ENCODE results near the gene SH3TC1.
A peak's percentile ranks its signal among the peaks of the same experiment; 100 is the strongest.

SH3TC1 gene

GRCh38 chr4:8163436-8164193 is 35.5 kb upstream of the SH3TC1 start:
- no peak for DNase-seq

- DNase-seq, result no peak
These were observed 34.9 kb upstream of the SH3TC1 start for GRCh38 chr4:8164194-8164565.

GRCh38 chr4:8164687-8165086 is 34.4 kb upstream of the SH3TC1 start:
- DNase-seq, result no peak

- no peak for DNase-seq
These were observed 33.7 kb upstream of the SH3TC1 start for GRCh38 chr4:8165374-8165896.

GRCh38 chr4:8167291-8167690 is 31.8 kb upstream of the SH3TC1 start:
- no peak for DNase-seq

- no peak for DNase-seq
These were observed 31.3 kb upstream of the SH3TC1 start for GRCh38 chr4:8167815-8168214.

GRCh38 chr4:8168232-8168631 is 30.9 kb upstream of the SH3TC1 start:
- DNase-seq, result no peak

GRCh38 chr4:8168832-8169598 is 30.1 kb upstream of the SH3TC1 start:
- DNase-seq, result no peak

- no peak for DNase-seq
These were observed 29.3 kb upstream of the SH3TC1 start for GRCh38 chr4:8169763-8170162.

- DNase-seq, result no peak
These were observed 28.7 kb upstream of the SH3TC1 start for GRCh38 chr4:8170341-8170740.

- no peak for DNase-seq
These were observed 27.8 kb upstream of the SH3TC1 start for GRCh38 chr4:8171266-8171665.

GRCh38 chr4:8171984-8172924 is 26.8 kb upstream of the SH3TC1 start:
- no peak for DNase-seq

GRCh38 chr4:8173492-8174242 is 25.4 kb upstream of the SH3TC1 start:
- no peak for DNase-seq

- DNase-seq, result no peak
These were observed 24.1 kb upstream of the SH3TC1 start for GRCh38 chr4:8174970-8175369.

GRCh38 chr4:8175686-8176085 is 23.4 kb upstream of the SH3TC1 start:
- no peak for DNase-seq

- peak; percentile 54 for DNase-seq
These were observed 22.3 kb upstream of the SH3TC1 start for GRCh38 chr4:8176547-8177399.

GRCh38 chr4:8177552-8177951 is 21.5 kb upstream of the SH3TC1 start:
- no peak for DNase-seq

GRCh38 chr4:8177956-8178355 is 21.1 kb upstream of the SH3TC1 start:
- no peak for DNase-seq

GRCh38 chr4:8179074-8179473 is 20.0 kb upstream of the SH3TC1 start:
- DNase-seq, result no peak

GRCh38 chr4:8179771-8180170 is 19.3 kb upstream of the SH3TC1 start:
- DNase-seq, result no peak

All from right kidney (tissue), 1 donor.